ENCODE results near the gene GSTK1. TPM values are rescaled to one million over a fixed set of nuclear protein-coding genes. Genes with fewer than 3 reads are reported as not detected.

The GSTK1 gene
- total RNA-seq, 4 donors from 2014 or later, result 58.2 to 173 (median 86.9) TPM

DNA sequence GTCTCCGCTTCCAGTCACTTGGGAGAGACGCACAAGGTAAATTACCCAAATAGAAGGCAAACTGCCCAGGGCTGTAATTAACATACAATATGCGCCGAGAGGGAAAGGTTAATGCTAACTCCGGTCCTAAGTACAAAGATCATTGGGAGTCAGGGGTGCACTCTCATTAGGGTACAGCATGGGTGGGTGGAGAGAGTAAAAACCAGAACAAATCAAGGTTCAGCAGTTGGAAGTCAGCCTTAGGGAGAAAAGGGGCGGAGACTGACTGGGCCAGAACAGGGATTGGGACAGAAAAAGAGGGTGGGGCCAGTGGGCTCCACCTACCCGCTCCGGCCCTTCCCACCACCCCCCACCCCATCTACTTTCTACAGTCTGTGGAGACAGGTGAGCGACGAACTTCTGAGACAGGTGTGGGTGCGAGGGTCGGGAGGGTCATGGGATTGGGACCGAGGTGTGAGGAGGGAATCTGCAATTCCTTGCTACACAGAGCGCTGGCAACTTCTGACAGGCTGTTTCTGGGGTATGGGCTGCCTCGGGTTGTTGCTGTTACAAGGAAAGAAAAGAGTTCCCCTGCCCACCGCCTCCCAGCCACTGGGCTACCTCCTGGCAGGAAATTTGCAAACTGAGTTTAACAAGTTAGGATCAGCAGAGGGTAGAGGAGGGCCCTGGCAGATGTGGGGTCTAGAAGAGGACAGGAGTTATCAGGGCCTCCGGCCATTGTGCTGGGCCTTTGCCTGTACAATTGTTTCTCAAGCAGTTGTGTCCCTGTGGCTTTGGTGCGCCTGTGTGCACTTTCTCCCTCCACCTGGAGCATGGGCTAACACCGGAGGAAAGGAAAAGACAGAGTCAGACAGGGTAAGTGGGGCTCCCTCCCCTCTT, 21.6 kb downstream of the GSTK1 start, which contains the start of gene TMEM139:
TSS of gene TMEM139 (plus strand) at position 368 of the 879 bp plus-strand sequence. CDS start 1,000 bp downstream, outside the sequence.
- no peaks in the 10 kb centered on the region for H3K9me3 ChIP-seq
- no peak for DNase-seq
- H3K27me3 ChIP-seq, result no peaks in the 10 kb centered on the region
- H3K36me3 ChIP-seq, result no peaks in the 10 kb centered on the region
- TF ChIP-seq POLR2A (IDR thresholded peaks at IDR 0.05), result peak in 1 of 2 donors; percentile 27
- TF ChIP-seq, protein P1, sequence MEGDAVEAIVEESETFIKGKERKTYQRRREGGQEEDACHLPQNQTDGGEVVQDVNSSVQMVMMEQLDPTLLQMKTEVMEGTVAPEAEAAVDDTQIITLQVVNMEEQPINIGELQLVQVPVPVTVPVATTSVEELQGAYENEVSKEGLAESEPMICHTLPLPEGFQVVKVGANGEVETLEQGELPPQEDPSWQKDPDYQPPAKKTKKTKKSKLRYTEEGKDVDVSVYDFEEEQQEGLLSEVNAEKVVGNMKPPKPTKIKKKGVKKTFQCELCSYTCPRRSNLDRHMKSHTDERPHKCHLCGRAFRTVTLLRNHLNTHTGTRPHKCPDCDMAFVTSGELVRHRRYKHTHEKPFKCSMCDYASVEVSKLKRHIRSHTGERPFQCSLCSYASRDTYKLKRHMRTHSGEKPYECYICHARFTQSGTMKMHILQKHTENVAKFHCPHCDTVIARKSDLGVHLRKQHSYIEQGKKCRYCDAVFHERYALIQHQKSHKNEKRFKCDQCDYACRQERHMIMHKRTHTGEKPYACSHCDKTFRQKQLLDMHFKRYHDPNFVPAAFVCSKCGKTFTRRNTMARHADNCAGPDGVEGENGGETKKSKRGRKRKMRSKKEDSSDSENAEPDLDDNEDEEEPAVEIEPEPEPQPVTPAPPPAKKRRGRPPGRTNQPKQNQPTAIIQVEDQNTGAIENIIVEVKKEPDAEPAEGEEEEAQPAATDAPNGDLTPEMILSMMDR (IDR thresholded peaks at IDR 0.05), result no peak
- H3K4me3 ChIP-seq, result no peak within 1 kb of the TSS
- H3K4me1 ChIP-seq, result peaks cover 0 to 6% of the 10 kb centered on the region in 2 donors
- H3K27ac ChIP-seq, result no peak within 1 kb of the TSS
- intact Hi-C loops (cut with DNase I; ENCODE audit: low total_unique reads), result no loop called here

DNA sequence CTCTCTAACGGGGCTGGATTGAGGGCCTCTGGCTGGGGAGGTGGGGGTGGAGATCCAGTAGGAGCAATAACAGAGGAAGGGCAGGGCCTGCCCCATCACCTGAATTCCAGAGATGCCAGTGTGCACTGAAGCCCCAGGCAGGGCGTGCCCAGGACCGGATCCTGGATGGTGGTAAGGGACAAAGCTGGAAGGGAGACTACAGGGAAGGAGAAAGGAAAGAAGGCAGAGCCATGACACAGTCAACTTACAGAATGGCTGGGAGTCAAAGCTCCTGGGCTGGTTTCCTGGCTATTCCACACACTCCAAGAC, 22.2 kb downstream of the GSTK1 start:
- Histone ChIP-seq H3K27ac (no peak overlapping the region), H3K36me3 (no peaks in the 10 kb centered on the region), H3K27me3 (no peaks in the 10 kb centered on the region), H3K9me3 (no peaks in the 10 kb centered on the region), H3K4me3 (no peak overlapping the region), H3K4me1 (peaks cover 3 to 6% of the 10 kb centered on the region in 2 donors)
- intact Hi-C loops (cut with DNase I; ENCODE audit: low total_unique reads), result no loop called here
- no peak for TF ChIP-seq POLR2A (IDR thresholded peaks at IDR 0.05)
- TF ChIP-seq, protein P1 (IDR thresholded peaks at IDR 0.05), result no peak
- no peak for DNase-seq

DNA sequence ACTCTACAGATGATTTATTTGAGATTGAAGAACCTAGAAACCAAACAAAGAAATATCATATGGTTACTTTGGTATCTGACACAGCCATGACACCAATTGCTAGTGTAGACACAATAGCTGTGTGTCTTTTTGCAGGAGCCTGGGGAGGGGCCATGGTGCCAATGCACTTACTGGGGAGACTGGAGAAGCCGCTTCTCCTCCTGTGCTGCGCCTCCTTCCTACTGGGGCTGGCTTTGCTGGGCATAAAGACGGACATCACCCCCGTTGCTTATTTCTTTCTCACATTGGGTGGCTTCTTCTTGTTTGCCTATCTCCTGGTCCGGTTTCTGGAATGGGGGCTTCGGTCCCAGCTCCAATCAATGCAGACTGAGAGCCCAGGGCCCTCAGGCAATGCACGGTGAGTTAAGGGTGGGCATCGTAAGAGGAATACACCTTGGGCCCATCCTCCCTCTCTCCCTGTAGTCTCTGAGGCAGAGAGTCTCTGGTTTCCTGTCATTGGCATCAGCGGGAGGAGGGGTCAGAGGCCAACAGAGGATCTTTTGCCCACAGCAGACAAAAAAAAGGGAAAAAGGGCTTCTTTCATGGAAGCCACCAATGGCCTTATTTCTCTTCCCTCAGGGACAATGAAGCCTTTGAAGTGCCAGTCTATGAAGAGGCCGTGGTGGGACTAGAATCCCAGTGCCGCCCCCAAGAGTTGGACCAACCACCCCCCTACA, 22.7 kb downstream of the GSTK1 start:
- H3K36me3 ChIP-seq, result no peaks in the 10 kb centered on the region
- peaks cover 6 to 8% of the 10 kb centered on the region in 2 donors for H3K4me1 ChIP-seq
- no peak for TF ChIP-seq POLR2A (IDR thresholded peaks at IDR 0.05)
- TF ChIP-seq, protein P1 (IDR thresholded peaks at IDR 0.05), result no peak
- H3K9me3 ChIP-seq, result no peaks in the 10 kb centered on the region
- no peaks in the 10 kb centered on the region for H3K27me3 ChIP-seq
- no peak for DNase-seq
- H3K27ac ChIP-seq, result no peak overlapping the region
- no peak overlapping the region for H3K4me3 ChIP-seq
- intact Hi-C loops (cut with DNase I; ENCODE audit: low total_unique reads), result no loop called here

DNA sequence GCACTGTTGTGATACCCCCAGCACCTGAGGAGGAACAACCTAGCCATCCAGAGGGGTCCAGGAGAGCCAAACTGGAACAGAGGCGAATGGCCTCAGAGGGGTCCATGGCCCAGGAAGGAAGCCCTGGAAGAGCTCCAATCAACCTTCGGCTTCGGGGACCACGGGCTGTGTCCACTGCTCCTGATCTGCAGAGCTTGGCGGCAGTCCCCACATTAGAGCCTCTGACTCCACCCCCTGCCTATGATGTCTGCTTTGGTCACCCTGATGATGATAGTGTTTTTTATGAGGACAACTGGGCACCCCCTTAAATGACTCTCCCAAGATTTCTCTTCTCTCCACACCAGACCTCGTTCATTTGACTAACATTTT, 23.3 kb downstream of the GSTK1 start:
- H3K27ac ChIP-seq, result no peak overlapping the region
- H3K9me3 ChIP-seq, result no peaks in the 10 kb centered on the region
- no peaks in the 10 kb centered on the region for H3K27me3 ChIP-seq
- intact Hi-C loops (cut with DNase I; ENCODE audit: low total_unique reads), result no loop called here
- peaks cover 6 to 8% of the 10 kb centered on the region in 2 donors for H3K4me1 ChIP-seq
- TF ChIP-seq, protein P1 (IDR thresholded peaks at IDR 0.05), result no peak
- no peak for TF ChIP-seq POLR2A (IDR thresholded peaks at IDR 0.05)
- H3K4me3 ChIP-seq, result no peak overlapping the region
- no peaks in the 10 kb centered on the region for H3K36me3 ChIP-seq
- DNase-seq, result no peak

Measured in uterus (tissue), 4 donors.